Pulmonary artery endothelial cell (primary cell): ENCODE measurements around the gene COL4A1. TPM values are rescaled to one million over a fixed set of nuclear protein-coding genes. Genes with fewer than 3 reads are reported as not detected.
A peak's percentile ranks its signal among the peaks of the same experiment; 100 is the strongest.

Source experiments
- DNase-seq: peaks from one replicate; pipeline ENCODE4 v3.0.0-alpha.2; 2011; ENCODE audit warnings: low read depth, low spot score
- total RNA-seq: library from RNA; depleted of rRNA; stranded (reverse); fragments of >200 nt; gene quantifications from 2 replicates; pipeline ENCODE4 v1.2.3, GENCODE V29; 2014

The COL4A1 gene
- total RNA-seq, 1 donor from 2014 or later: 350 TPM

GRCh38 chr13:110168999-110169933 lies 137.7 kb downstream of the COL4A1 start:
- DNase-seq: no peak

GRCh38 chr13:110166598-110166997 lies 140.4 kb downstream of the COL4A1 start:
- no peak for DNase-seq

GRCh38 chr13:110164706-110165105 lies 142.3 kb downstream of the COL4A1 start:
- no peak for DNase-seq

GRCh38 chr13:110162866-110163658 lies 143.9 kb downstream of the COL4A1 start:
- DNase-seq: no peak

- DNase-seq: no peak
These were observed 144.9 kb downstream of the COL4A1 start for GRCh38 chr13:110162053-110162452.

- no peak for DNase-seq
These were observed 145.7 kb downstream of the COL4A1 start for GRCh38 chr13:110161112-110161882.

GRCh38 chr13:110158226-110158625 lies 148.7 kb downstream of the COL4A1 start:
- no peak for DNase-seq

- DNase-seq: no peak
These were observed 149.2 kb downstream of the COL4A1 start for GRCh38 chr13:110157718-110158117.

GRCh38 chr13:110156301-110157049 lies 150.5 kb downstream of the COL4A1 start:
- DNase-seq: no peak

GRCh38 chr13:110155072-110155471 lies 151.9 kb downstream of the COL4A1 start:
- no peak for DNase-seq

- no peak for DNase-seq
These were observed 152.5 kb downstream of the COL4A1 start for GRCh38 chr13:110154410-110154933.

- no peak for DNase-seq
These were observed 154.6 kb downstream of the COL4A1 start for GRCh38 chr13:110152351-110152750.

- DNase-seq: no peak
These were observed 155.5 kb downstream of the COL4A1 start for GRCh38 chr13:110151462-110151861.

GRCh38 chr13:110150384-110151101 lies 156.4 kb downstream of the COL4A1 start:
- DNase-seq: no peak

GRCh38 chr13:110149036-110149435 lies 157.9 kb downstream of the COL4A1 start:
- no peak for DNase-seq

GRCh38 chr13:110140099-110140498 lies 166.9 kb downstream of the COL4A1 start:
- DNase-seq: no peak

GRCh38 chr13:110138700-110139036 lies 168.3 kb downstream of the COL4A1 start:
- DNase-seq: no peak

GRCh38 chr13:110138010-110138699 lies 168.8 kb downstream of the COL4A1 start:
- DNase-seq: peak; percentile 19

- peak; percentile 17 for DNase-seq
These were observed 169.3 kb downstream of the COL4A1 start for GRCh38 chr13:110137680-110138009.
